Esophagus muscularis mucosa (tissue), 4 donors: Measurements from ENCODE around the gene GSTO2. TPM values are rescaled to one million over a fixed set of nuclear protein-coding genes. Genes with fewer than 3 reads are reported as not detected.

Experiments used
- DNase-seq: peaks from one replicate; pipeline ENCODE4 v3.0.0-alpha.2; 2017; ENCODE audit errors: extremely low spot score
- H3K27ac ChIP-seq, 4 donors: fragments of 200-600 bp; sonication (generic); replicated peaks in 1 of 4; 1 replicate in 3 of 4; 2 replicates in 1 of 4; pipeline ENCODE4 v1.5.1; 2016 to 2019; ENCODE audit warnings: mild to moderate bottlenecking in 1 of 4
- H3K27me3 ChIP-seq, 4 donors: fragments of 200-600 bp; sonication (generic); one replicate each; pipeline versions ENCODE4 v1.5.1 to v1.6.0; 2016 to 2019
- H3K36me3 ChIP-seq, 4 donors: fragments of 200-600 bp; sonication (generic); one replicate each; pipeline ENCODE4 v1.5.1; 2016 to 2019
- H3K4me1 ChIP-seq, 4 donors: fragments of 200-600 bp; sonication (generic); one replicate each; pipeline ENCODE4 v1.5.1; 2016 to 2019
- H3K4me3 ChIP-seq, 4 donors: fragments of 200-600 bp; sonication (generic); 1 replicate in 2 of 4; 2 replicates in 2 of 4; pipeline ENCODE4 v1.5.1; 2016 to 2019; ENCODE audit warnings: mild to moderate bottlenecking in 4 of 4, moderate library complexity in 1 of 4
- H3K9me3 ChIP-seq, 4 donors: fragments of 200-600 bp; sonication (generic); 1 replicate in 3 of 4; 2 replicates in 1 of 4; pipeline ENCODE4 v1.5.1; 2016 to 2019
- EP300 ChIP-seq: sonication (generic); formaldehyde crosslinking; IDR thresholded peaks from one replicate; pipeline ENCODE4 v1.6.1; 2017; ENCODE audit warnings: antibody characterized with exemption
- POLR2A ChIP-seq: fragments of 450-650 bp; IDR thresholded peaks from one replicate; pipeline ENCODE4 v1.6.1; 2017; ENCODE audit warnings: antibody characterized with exemption, moderate library complexity, mild to moderate bottlenecking, low read depth
- POLR2AphosphoS5 ChIP-seq, 2 donors: sonication (generic); formaldehyde crosslinking; IDR thresholded peaks; one replicate each; pipeline ENCODE4 v1.6.1; 2017; ENCODE audit warnings: antibody characterized with exemption in 2 of 2
- WGBS: methylation state at CpG from one replicate; pipeline ENCODE4 v1.1.5; 2018; 5-methylcytosine and 5-hydroxymethylcytosine counted together
- intact Hi-C: fragments of 100-400 bp; cut with DNase I; formaldehyde crosslinking; loops from one replicate; pipeline ENCODE4 v1.15.1; 2023
- total RNA-seq, 4 donors: library from RNA; depleted of rRNA; stranded (reverse); fragments of >200 nt; gene quantifications; one replicate each; pipeline versions ENCODE4 v1.1.0 to v1.2.1, GENCODE V29; 2016
- TF ChIP-seq, protein P1 (sequence below), 3 experiments: fragments of 200-600 bp in 2 of 3; fragments of 450-650 bp in 1 of 3; sonication (generic) in 2 of 3; IDR thresholded peaks; one replicate each; pipeline ENCODE4 v1.5.1; 2017 to 2019; ENCODE audit warnings: antibody characterized with exemption in 3 of 3, mild to moderate bottlenecking in 2 of 3, moderate library complexity in 1 of 3

GSTO2 gene
- total RNA-seq, 4 donors from 2014 or later: 0.42 to 0.99 (median 0.63) TPM

DNA sequence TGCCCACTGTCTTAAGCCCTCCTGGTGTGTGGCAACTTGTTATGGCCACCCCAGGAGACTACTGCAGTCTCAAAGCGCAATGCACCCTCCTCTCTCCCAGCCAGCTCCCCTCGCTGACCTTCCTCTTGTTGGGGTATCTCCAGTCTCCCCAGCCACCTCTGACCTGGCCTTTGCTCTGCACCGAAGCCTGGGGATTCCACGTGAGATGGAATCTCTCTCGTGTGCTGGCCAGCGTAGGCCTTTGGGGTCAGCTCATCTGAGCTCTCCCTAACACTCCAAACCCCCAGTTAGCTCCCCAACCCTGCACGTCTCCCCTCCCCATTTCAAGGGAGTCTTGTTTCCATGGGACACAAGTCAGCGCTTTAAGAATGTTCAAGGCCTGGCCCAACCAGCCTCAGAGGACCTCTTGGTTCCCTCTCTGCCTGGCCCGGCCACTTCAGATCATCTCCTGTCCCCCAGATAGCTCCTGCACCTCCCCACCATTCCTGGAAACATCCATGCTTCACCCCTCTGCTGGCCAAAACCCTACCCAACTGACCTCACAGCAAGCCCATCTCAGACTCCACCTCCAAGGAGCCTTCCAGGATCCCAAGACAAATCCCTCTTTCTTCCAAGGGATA, 58.1 kb downstream of the GSTO2 start:
- Histone ChIP-seq H3K9me3 (no peaks in the 10 kb centered on the region), H3K27ac (peak overlapping the region; percentile 97 to 100 (median 98)), H3K36me3 (peaks cover 0 to 5% (median 2%) of the 10 kb centered on the region in 4 donors), H3K4me3 (no peak overlapping the region), H3K27me3 (no peaks in the 10 kb centered on the region), H3K4me1 (peaks cover 100% of the 10 kb centered on the region in 4 donors)
- WGBS: 94% methylated on average over 9 of the region's 9 CpGs
- no peak for TF ChIP-seq POLR2AphosphoS5 (IDR thresholded peaks at IDR 0.05)
- TF ChIP-seq, protein P1, sequence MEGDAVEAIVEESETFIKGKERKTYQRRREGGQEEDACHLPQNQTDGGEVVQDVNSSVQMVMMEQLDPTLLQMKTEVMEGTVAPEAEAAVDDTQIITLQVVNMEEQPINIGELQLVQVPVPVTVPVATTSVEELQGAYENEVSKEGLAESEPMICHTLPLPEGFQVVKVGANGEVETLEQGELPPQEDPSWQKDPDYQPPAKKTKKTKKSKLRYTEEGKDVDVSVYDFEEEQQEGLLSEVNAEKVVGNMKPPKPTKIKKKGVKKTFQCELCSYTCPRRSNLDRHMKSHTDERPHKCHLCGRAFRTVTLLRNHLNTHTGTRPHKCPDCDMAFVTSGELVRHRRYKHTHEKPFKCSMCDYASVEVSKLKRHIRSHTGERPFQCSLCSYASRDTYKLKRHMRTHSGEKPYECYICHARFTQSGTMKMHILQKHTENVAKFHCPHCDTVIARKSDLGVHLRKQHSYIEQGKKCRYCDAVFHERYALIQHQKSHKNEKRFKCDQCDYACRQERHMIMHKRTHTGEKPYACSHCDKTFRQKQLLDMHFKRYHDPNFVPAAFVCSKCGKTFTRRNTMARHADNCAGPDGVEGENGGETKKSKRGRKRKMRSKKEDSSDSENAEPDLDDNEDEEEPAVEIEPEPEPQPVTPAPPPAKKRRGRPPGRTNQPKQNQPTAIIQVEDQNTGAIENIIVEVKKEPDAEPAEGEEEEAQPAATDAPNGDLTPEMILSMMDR (IDR thresholded peaks at IDR 0.05): no peak
- no peak for TF ChIP-seq POLR2A
- no peak for TF ChIP-seq EP300
- no peak for DNase-seq
- intact Hi-C loops: no loop called here

DNA sequence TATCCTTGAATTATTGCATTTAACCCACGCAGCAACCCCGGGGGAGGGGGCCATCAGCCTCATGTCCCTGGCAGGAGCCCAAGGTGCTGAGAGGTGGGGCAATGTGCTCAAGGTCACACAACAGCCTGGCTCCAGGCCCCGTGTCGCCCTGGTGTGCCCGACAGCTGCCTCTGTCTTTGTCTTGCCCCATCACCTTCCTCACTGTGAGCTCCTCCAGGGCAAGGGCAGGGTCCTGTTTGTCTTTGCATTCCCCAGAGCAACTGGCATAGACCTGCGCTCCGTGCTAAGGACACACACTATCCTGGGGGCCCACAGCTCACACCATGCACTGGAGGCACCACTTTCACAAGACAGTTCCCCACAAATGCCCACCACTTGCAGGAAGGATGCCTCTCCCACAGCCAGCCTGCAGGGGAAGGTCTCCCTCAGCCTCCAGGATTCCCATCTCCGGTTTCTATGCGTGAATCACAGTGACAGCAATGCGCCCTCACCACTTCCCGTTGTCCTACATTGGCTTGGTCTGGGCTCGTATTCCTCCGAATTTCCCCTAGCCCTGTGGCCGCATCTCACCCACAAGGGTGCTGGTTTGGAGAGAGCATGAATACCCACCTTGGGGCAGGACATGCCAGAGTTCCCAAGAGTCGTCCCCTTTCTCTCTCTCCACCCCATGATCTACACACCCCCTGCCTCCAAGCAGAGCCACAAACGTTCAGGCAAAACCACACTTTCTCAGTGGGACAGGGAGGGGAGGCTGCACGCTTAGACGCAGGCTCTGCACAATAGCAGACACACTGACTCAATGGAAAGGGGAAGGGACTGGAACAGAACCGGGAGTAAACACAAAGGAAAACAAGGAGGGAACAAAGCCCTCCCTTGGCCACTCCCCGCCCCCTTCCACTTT, 59.0 kb downstream of the GSTO2 start:
- peaks cover 100% of the 10 kb centered on the region in 4 donors for H3K4me1 ChIP-seq
- peaks cover 0 to 6% (median 2%) of the 10 kb centered on the region in 4 donors for H3K36me3 ChIP-seq
- DNase-seq: no peak
- TF ChIP-seq, protein P1 (IDR thresholded peaks at IDR 0.05): no peak
- TF ChIP-seq EP300 (no peak), POLR2AphosphoS5 (IDR thresholded peaks at IDR 0.05) (peak; percentile 39 to 66), POLR2A (no peak)
- intact Hi-C loops: no loop called here
- H3K27me3 ChIP-seq: no peaks in the 10 kb centered on the region
- peak overlapping the region; percentile 19 to 34 (median 30) for H3K4me3 ChIP-seq
- 25% methylated on average over 20 of the region's 20 CpGs for WGBS
- H3K27ac ChIP-seq: peak overlapping the region; percentile 97 to 100 (median 98)
- H3K9me3 ChIP-seq: no peaks in the 10 kb centered on the region

DNA sequence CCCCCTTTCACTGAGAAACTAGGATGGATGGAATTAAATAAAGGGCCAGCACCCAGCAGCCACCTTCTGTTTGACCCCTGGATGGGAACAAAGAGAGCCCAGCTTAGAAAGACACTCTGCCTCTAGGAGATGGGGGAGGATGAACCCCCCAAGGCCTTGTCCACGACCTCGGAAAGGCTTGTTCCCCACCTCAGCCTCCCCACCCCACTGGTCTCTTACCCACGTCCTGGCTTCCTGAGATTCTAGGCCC, 59.6 kb downstream of the GSTO2 start:
- intact Hi-C loops: no loop called here
- TF ChIP-seq EP300 (no peak), POLR2A (no peak)
- TF ChIP-seq, protein P1 (IDR thresholded peaks at IDR 0.05): no peak
- Histone ChIP-seq H3K4me3 (peak overlapping the region; percentile 19 to 34 (median 30)), H3K27ac (peak overlapping the region; percentile 97 to 100 (median 98)), H3K36me3 (peaks cover 0 to 11% (median 2%) of the 10 kb centered on the region in 4 donors), H3K9me3 (no peaks in the 10 kb centered on the region), H3K27me3 (no peaks in the 10 kb centered on the region), H3K4me1 (peaks cover 100% of the 10 kb centered on the region in 4 donors)
- DNase-seq: no peak
- whole genome bisulfite sequencing: 7% methylated on average over 3 of the region's 3 CpGs

DNA sequence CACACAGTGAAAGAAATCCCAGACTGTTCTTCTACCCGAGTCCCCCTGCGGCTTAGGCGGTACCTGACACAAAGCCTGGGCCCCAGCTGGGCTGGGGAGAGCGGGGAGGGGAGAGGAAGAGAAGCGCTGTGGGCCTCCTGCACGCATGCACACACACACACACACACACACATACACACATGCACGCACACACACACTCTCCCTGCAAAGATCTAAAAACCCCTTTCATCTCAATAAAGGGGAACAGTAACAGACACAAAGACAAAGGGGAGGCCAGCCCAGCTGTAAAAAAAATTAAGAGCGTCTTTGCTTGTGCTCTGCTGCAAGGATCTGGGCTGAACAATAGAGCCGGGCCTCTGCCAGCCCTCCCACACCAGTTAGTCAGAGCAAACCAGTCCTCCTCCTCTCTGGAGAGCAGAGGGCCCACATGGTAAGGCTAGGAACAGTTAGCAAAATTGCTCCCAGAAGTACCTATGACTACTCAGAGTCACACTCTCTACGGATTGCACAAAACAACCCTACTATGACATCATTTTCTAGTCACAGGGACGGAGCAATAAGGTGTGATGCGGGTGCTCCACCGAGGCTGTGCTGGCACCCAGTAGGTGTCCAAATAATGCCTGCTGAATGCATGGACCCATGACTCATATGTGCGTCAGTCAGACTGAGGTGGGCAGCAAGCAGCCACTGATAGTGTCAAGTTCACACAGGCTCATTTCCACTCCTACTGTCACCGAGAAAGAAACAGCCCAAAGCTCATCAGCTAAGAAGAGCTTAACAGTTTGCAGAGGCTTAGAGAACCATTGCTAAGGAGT, 60.1 kb downstream of the GSTO2 start:
- peaks cover 0 to 17% (median 2%) of the 10 kb centered on the region in 4 donors for H3K36me3 ChIP-seq
- peaks cover 100% of the 10 kb centered on the region in 4 donors for H3K4me1 ChIP-seq
- DNase-seq: no peak
- H3K27ac ChIP-seq: peak overlapping the region; percentile 97 to 100 (median 98)
- intact Hi-C loops: no loop called here
- peak overlapping the region; percentile 19 to 34 (median 30) for H3K4me3 ChIP-seq
- H3K27me3 ChIP-seq: no peaks in the 10 kb centered on the region
- H3K9me3 ChIP-seq: no peaks in the 10 kb centered on the region
- WGBS: 19% methylated on average over 11 of the region's 15 CpGs
- peak; percentile 69 to 83 for TF ChIP-seq POLR2AphosphoS5 (IDR thresholded peaks at IDR 0.05)
- TF ChIP-seq EP300: peak; percentile 69
- no peak for TF ChIP-seq POLR2A
- TF ChIP-seq, protein P1 (IDR thresholded peaks at IDR 0.05): no peak
